RWPE2 (cell line): Measurements from ENCODE around the gene FGD4.

Experiments used
- ATAC-seq: fragments of 200-7000 bp; cut with Tn5 transposase; 3 replicates; pipeline ENCODE4 v1.9.1; 2021; ENCODE audit warnings: low read depth
- DNase-seq: peaks from one replicate; pipeline ENCODE4 v3.0.0-alpha.2; 2020; ENCODE audit warnings: low spot score
- H3K27ac ChIP-seq: fragments of 450-650 bp; 2 replicates; pipeline ENCODE4 v1.5.1; 2017; ENCODE audit warnings: mild to moderate bottlenecking; ENCODE audit not compliant: poor library complexity, severe bottlenecking
- H3K27me3 ChIP-seq: fragments of 250-450 bp; sonication (Bioruptor Pico); 2 replicates; pipeline ENCODE4 v1.5.1; 2021; ENCODE audit warnings: mild to moderate bottlenecking, moderate library complexity; ENCODE audit not compliant: insufficient read depth, poor library complexity, severe bottlenecking
- H3K36me3 ChIP-seq: fragments of 250-450 bp; sonication (Bioruptor Pico); 2 replicates; pipeline ENCODE4 v1.5.1; 2020; ENCODE audit warnings: low read depth, mild to moderate bottlenecking, moderate library complexity
- H3K4me1 ChIP-seq: fragments of 250-450 bp; sonication (Bioruptor Pico); 2 replicates; pipeline ENCODE4 v1.5.1; 2021; ENCODE audit warnings: mild to moderate bottlenecking, moderate library complexity; ENCODE audit not compliant: insufficient read depth, poor library complexity, severe bottlenecking
- H3K4me3 ChIP-seq: fragments of 250-450 bp; sonication (Bioruptor Pico); 2 replicates; pipeline ENCODE4 v1.5.1; 2021; ENCODE audit warnings: mild to moderate bottlenecking, moderate library complexity; ENCODE audit not compliant: severe bottlenecking
- H3K9me3 ChIP-seq: fragments of 250-450 bp; sonication (Bioruptor Pico); 2 replicates; pipeline ENCODE4 v1.5.1; 2021; ENCODE audit warnings: mild to moderate bottlenecking, moderate library complexity; ENCODE audit not compliant: severe bottlenecking
- TF ChIP-seq, protein P1 (sequence below): fragments of 450-650 bp; IDR thresholded peaks from one replicate; pipeline ENCODE4 v1.5.1; 2017; ENCODE audit warnings: mild to moderate bottlenecking, moderate library complexity; ENCODE audit not compliant: poor library complexity, severe bottlenecking

Gene FGD4

DNA sequence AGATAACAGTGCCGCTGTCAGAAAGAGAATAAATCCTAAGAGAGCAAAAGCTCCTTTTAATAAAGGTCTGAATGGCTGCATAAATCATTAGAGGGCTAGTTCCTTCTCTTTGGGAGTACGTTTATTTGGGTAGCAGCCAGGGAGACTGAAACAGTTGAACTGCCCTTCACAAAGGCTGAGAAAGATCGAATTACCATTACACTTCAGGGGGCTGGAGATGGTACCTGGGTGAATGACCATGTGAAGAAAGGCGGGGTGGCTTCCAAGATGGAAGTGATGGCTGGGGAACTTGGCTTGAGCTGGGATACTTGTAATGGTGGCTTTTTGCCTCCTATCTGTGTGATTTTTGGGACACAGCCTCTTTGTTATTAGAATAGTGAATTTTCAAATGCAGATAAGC, 1.7 kb upstream of the FGD4 start:
- H3K4me3 ChIP-seq, result no peak overlapping the region
- H3K9me3 ChIP-seq, result no peaks in the 10 kb centered on the region
- peaks cover 1% of the 10 kb centered on the region for H3K36me3 ChIP-seq
- H3K27me3 ChIP-seq, result no peaks in the 10 kb centered on the region
- peaks cover 13% of the 10 kb centered on the region for H3K4me1 ChIP-seq
- ATAC-seq, result no peak
- H3K27ac ChIP-seq, result no peak overlapping the region
- TF ChIP-seq, protein P1, sequence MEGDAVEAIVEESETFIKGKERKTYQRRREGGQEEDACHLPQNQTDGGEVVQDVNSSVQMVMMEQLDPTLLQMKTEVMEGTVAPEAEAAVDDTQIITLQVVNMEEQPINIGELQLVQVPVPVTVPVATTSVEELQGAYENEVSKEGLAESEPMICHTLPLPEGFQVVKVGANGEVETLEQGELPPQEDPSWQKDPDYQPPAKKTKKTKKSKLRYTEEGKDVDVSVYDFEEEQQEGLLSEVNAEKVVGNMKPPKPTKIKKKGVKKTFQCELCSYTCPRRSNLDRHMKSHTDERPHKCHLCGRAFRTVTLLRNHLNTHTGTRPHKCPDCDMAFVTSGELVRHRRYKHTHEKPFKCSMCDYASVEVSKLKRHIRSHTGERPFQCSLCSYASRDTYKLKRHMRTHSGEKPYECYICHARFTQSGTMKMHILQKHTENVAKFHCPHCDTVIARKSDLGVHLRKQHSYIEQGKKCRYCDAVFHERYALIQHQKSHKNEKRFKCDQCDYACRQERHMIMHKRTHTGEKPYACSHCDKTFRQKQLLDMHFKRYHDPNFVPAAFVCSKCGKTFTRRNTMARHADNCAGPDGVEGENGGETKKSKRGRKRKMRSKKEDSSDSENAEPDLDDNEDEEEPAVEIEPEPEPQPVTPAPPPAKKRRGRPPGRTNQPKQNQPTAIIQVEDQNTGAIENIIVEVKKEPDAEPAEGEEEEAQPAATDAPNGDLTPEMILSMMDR, result no peak
- DNase-seq, result no peak

DNA sequence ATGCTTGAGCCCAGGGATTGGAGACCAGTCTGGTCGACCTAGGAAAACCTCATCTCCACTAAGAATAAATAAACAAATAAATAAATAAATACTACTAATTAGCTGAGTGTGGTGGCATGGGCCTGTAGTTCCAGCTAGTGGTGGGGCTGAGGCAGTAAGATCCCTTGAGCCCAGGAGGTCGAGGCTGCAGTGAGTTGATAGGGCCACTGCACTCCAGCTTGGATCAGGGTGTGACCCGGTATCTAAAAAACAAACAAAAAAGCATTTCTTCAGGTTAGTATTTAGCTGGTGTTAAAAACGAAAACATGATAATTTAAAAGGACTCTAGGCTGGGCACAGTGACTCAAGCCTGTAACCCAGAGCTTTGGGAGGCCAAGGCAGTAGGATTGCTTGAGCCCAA, 1.2 kb upstream of the FGD4 start:
- TF ChIP-seq, protein P1, result no peak
- H3K4me1 ChIP-seq, result peaks cover 18% of the 10 kb centered on the region
- peaks cover 6% of the 10 kb centered on the region for H3K36me3 ChIP-seq
- no peaks in the 10 kb centered on the region for H3K27me3 ChIP-seq
- DNase-seq (no peak), ATAC-seq (no peak)
- no peak overlapping the region for H3K4me3 ChIP-seq
- peak overlapping the region; percentile 88 for H3K27ac ChIP-seq
- no peaks in the 10 kb centered on the region for H3K9me3 ChIP-seq

DNA sequence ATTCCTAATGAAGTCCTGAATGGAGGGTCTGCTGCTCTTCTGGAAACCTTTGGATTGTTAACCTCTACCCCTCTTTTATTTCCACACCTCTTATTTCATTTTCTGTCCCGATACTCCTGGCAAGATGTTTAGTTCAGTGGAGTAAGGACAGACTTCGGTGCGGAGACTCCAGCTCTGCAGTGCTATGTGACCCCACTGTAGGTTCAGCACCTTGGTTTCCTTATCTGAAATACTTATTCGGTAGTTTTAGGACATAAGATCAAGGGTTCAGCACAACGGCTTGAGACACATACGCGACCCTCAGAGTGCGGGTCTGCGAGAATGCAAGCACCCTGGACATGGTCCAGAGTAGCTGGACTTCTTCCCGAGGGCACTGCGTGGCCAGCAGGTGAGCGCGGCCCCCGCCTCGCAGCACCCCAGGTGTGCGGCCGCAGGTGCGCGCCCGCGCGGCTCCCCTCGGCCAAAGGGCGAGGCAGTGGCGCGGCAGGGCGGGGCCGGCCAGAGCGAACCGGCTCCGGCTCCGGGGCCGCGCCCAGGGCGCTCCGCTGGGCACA, 465 bp upstream of the FGD4 start:
- TF ChIP-seq, protein P1, result no peak
- no peak for DNase-seq
- Histone ChIP-seq H3K4me3 (peak overlapping the region; percentile 90), H3K27ac (peak overlapping the region; percentile 88), H3K9me3 (no peaks in the 10 kb centered on the region), H3K4me1 (peaks cover 19% of the 10 kb centered on the region), H3K36me3 (peaks cover 7% of the 10 kb centered on the region), H3K27me3 (no peaks in the 10 kb centered on the region)
- no peak for ATAC-seq

DNA sequence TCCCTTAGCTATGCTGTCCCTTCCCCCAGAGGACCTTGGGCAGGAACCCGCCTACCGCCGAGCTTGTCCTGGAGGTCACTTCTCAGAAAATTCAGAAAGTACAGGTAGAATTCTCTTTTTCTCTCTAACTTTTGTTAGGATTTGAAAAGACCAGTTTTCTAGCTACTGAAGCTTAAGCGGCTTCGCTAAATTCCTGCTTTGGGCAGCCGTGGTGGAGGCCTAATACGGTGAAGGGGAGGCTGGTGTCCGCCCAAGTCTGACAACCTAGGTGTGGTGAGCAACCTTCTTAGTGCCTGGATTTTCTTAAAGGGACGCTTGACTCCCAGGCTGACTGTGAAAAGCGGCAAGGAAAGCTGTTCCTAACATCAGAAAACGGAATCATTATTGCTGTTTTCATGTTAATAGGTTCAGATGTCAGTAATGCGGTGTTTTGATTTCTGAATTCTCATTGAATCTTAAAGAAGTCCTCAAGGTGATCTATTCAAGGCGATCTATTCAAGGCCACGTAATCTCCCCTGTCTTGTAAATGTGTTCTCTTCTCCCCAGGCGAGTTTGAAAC, 835 bp downstream of the FGD4 start:
- DNase-seq (no peak), ATAC-seq (peak; percentile 31; the same call in 2 of the 3 replicates)
- Histone ChIP-seq H3K4me1 (peaks cover 18% of the 10 kb centered on the region), H3K4me3 (peak overlapping the region; percentile 90), H3K27ac (peak overlapping the region; percentile 88), H3K9me3 (no peaks in the 10 kb centered on the region), H3K27me3 (no peaks in the 10 kb centered on the region), H3K36me3 (peaks cover 13% of the 10 kb centered on the region)
- TF ChIP-seq, protein P1, result no peak

DNA sequence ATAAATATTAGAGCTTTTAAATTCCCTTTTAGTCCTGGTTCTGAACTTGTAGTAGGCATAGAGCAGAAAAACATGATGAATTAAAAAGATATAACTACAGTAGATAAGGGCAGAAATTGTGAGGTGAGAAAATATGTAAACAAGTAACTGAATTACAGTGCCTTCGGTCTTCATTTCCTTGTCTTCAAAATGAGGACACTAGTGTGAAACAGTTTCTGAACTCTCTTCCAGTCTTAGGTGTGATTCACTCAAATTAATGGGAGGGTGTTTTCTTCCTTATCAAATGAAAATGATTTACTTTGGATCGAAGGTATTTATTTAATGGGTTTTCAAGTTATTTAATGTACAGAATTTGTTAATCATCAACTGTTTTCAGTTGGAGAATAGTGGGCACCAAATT, 1.5 kb downstream of the FGD4 start:
- Histone ChIP-seq H3K27me3 (no peaks in the 10 kb centered on the region), H3K4me1 (peaks cover 15% of the 10 kb centered on the region), H3K4me3 (peak overlapping the region; percentile 90), H3K36me3 (peaks cover 18% of the 10 kb centered on the region), H3K9me3 (no peaks in the 10 kb centered on the region), H3K27ac (peak overlapping the region; percentile 88)
- DNase-seq (no peak), ATAC-seq (no peak)
- TF ChIP-seq, protein P1, result no peak
